Astrocyte (in vitro differentiated cells and primary cell): ENCODE measurements around the gene RTL10.

Experiments
- CTCF ChIP-seq: IDR thresholded peaks from 2 replicates; pipeline ENCODE4 v1.5.1; 2011; ENCODE audit warnings: low read depth, mild to moderate bottlenecking, inconsistent platforms, low read length, moderate library complexity; ENCODE audit not compliant: insufficient read depth
- EZH2 ChIP-seq: IDR thresholded peaks from 2 replicates; pipeline ENCODE4 v1.6.1; 2012; ENCODE audit warnings: mild to moderate bottlenecking, low read length, inconsistent platforms; ENCODE audit not compliant: insufficient read depth

GRCh38 chr22:19836512-19836911, 18.2 kb downstream of the RTL10 start:
- TF ChIP-seq CTCF (no peak), EZH2 (no peak)
